ENCODE data around the gene GSDME.

GSDME gene

DNA sequence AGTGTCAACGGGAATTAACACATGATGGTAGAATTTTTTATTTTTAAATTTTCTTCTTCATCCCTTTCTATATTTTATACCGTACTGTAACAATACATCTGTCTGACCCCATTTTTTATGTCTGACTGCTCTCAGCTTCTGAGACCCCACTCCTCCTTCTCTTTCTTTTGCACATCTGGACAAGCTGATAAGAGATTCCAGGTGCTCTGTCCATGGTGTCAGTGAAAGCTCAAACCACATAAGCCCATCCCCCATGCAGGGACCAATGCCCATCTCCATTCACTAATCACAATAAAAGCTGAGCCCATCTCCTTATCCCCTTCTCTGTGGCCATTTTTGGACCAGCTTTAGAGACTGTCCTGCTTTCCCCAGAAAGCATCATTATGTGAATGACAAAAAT lies 8.7 kb downstream of the GSDME start:
- H3K27me3 ChIP-seq: peaks cover 38% of the 10 kb centered on the region

DNA sequence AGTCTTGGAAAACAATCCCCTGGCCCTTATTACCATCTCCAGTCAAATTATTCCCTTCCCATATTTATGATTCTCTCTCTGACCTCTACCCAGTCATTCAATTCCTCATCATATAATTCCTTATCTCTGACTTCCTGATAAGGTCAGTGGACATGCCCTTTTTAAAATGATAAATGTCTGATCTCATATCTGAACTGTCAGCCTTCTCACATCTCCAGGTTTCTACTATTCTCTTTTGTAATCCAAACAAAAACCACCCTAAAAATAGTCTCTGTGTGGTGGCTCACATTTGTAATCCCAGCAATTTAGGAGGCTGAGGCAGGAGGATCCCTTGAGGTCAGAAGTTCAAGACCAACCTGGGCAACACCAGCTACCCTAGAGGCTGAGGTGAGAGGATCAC lies 11.9 kb downstream of the GSDME start:
- H3K4me1 ChIP-seq (ENCODE audit: control insufficient read depth in 1 of 2, insufficient read depth in 1 of 2, low read depth in 1 of 2, low read length in 1 of 2): no peaks in the 10 kb centered on the region
- no peak overlapping the region for H3K27ac ChIP-seq
- TF ChIP-seq, protein P1, sequence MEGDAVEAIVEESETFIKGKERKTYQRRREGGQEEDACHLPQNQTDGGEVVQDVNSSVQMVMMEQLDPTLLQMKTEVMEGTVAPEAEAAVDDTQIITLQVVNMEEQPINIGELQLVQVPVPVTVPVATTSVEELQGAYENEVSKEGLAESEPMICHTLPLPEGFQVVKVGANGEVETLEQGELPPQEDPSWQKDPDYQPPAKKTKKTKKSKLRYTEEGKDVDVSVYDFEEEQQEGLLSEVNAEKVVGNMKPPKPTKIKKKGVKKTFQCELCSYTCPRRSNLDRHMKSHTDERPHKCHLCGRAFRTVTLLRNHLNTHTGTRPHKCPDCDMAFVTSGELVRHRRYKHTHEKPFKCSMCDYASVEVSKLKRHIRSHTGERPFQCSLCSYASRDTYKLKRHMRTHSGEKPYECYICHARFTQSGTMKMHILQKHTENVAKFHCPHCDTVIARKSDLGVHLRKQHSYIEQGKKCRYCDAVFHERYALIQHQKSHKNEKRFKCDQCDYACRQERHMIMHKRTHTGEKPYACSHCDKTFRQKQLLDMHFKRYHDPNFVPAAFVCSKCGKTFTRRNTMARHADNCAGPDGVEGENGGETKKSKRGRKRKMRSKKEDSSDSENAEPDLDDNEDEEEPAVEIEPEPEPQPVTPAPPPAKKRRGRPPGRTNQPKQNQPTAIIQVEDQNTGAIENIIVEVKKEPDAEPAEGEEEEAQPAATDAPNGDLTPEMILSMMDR (IDR thresholded peaks at IDR 0.05): no peak
- no peak overlapping the region for H3K4me3 ChIP-seq (ENCODE audit: low read depth in 1 of 2, low read length in 1 of 2)
- H3K36me3 ChIP-seq: no peaks in the 10 kb centered on the region
- H3K9me3 ChIP-seq: no peaks in the 10 kb centered on the region
- peaks cover 17% of the 10 kb centered on the region for H3K27me3 ChIP-seq

More for the DNA sequence above, 8.7 kb downstream of the GSDME start:
- no peak overlapping the region for H3K27ac ChIP-seq
- no peaks in the 10 kb centered on the region for H3K36me3 ChIP-seq
- TF ChIP-seq, protein P1 (IDR thresholded peaks at IDR 0.05): no peak
- H3K4me3 ChIP-seq (ENCODE audit: low read depth in 1 of 2, low read length in 1 of 2): no peak overlapping the region
- no peaks in the 10 kb centered on the region for H3K4me1 ChIP-seq (ENCODE audit: control insufficient read depth in 1 of 2, insufficient read depth in 1 of 2, low read depth in 1 of 2, low read length in 1 of 2)
- H3K9me3 ChIP-seq: no peaks in the 10 kb centered on the region

DNA sequence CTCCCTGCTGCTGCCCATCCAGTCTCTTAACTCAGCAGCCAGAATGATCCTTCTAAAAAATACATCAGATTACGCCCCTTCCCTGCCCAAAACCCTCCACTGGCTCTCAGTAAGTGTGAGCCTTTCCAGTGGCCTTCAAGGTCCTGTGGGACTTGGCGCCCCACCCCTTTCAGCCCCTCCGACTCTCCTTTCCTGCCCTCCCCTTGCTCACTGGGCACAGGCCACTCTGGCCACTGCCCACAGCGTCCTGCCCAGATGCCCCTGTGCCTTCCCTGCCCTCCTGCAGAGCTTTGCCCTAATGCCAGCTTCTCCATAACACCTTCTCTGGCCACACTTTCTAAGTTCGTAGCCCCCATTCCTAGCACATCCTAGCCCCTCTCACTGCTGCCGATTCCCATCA lies 13.8 kb downstream of the GSDME start:
- Histone ChIP-seq H3K27ac (no peak overlapping the region), H3K4me3 (ENCODE audit: low read depth in 1 of 2, low read length in 1 of 2) (no peak overlapping the region), H3K36me3 (no peaks in the 10 kb centered on the region), H3K27me3 (peaks cover 12% of the 10 kb centered on the region), H3K9me3 (no peaks in the 10 kb centered on the region), H3K4me1 (ENCODE audit: control insufficient read depth in 1 of 2, insufficient read depth in 1 of 2, low read depth in 1 of 2, low read length in 1 of 2) (no peaks in the 10 kb centered on the region)
- TF ChIP-seq, protein P1 (IDR thresholded peaks at IDR 0.05): no peak

DNA sequence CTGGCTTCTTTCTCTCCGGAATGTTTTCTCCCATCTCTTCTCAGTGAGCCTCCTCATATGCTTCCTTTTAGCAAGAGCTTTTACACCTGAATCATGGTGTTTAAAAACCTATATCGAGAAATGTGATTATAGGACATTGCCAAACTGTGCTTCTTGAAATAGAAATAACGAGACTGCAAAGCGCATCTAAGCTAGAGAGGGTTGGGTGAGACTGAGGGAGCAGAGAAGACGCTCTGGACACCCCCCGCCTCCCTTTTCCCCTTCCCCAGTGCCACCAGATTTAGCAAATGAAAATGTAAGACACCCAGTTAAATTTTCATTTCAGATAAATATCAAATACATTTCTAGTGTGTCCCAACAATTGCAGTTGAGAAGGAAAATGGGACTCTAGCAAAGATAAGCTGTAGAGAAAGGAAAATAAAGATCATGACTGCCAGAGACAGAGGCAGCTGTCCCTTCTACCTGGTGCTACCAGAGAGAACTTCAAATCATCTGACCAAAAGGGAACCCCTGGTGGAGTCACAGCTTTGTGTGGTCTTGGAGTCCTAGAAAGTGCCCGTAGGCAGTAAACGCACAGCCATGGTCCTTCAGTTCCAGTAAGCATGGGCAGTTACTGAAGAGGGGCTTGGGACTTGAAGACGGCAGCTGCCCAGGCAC lies 14.6 kb downstream of the GSDME start:
- no peaks in the 10 kb centered on the region for H3K36me3 ChIP-seq
- H3K9me3 ChIP-seq: no peaks in the 10 kb centered on the region
- H3K4me1 ChIP-seq (ENCODE audit: control insufficient read depth in 1 of 2, insufficient read depth in 1 of 2, low read depth in 1 of 2, low read length in 1 of 2): no peaks in the 10 kb centered on the region
- no peak overlapping the region for H3K27ac ChIP-seq
- TF ChIP-seq, protein P1 (IDR thresholded peaks at IDR 0.05): no peak
- H3K4me3 ChIP-seq (ENCODE audit: low read depth in 1 of 2, low read length in 1 of 2): no peak overlapping the region
- peaks cover 12% of the 10 kb centered on the region for H3K27me3 ChIP-seq

DNA sequence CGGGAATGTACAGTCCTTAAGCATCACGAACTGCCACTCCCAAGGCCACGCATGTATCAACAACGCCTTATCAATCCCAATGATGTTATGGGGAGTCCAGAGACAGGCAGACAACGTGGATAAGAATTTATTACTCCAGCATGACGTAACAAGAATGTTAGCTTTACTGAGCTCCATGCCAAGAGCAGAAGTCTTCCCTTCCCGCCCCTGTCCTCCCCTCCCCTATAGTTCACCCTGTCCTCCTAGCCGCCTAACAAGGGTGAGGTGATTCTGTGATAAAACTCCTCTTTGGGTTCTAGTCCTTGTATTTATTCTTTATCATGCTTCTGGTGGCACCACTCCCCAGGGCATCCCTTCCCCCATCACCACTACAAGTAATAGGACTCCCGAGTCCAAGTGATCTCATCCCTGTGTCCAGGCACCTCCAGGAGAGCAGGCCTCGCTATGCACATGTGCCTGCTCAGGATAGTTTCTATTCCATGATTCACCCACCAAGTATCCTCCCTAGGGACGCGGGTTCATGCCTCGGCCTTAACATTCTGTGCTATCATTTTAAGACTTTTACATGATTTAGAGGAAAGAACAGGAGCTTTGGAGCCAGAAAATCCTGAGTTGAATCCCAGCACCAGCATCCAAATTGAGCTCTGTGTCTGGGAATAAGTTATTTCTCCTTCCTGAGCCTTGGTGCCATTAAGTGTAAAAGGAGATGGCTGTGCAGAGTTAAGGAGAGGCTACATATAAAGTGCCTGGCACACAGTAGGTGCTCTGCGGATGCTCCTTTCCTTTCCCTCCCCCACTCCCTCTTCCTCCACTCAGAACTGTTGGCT lies 15.4 kb downstream of the GSDME start:
- H3K4me1 ChIP-seq (ENCODE audit: control insufficient read depth in 1 of 2, insufficient read depth in 1 of 2, low read depth in 1 of 2, low read length in 1 of 2): no peaks in the 10 kb centered on the region
- TF ChIP-seq, protein P1 (IDR thresholded peaks at IDR 0.05): no peak
- H3K36me3 ChIP-seq: no peaks in the 10 kb centered on the region
- H3K27ac ChIP-seq: no peak overlapping the region
- H3K9me3 ChIP-seq: no peaks in the 10 kb centered on the region
- H3K4me3 ChIP-seq (ENCODE audit: low read depth in 1 of 2, low read length in 1 of 2): no peak overlapping the region
- peaks cover 12% of the 10 kb centered on the region for H3K27me3 ChIP-seq

Measured in neutrophil (primary cell).